HG03469 (cell line): ENCODE measurements around the gene POP4.
A peak's percentile ranks its signal among the peaks of the same experiment; 100 is the strongest.
"Not testable (repeated sequence)": the region's sequence is repeated elsewhere in the genome, so short reads cannot be mapped to it uniquely, and the experiment has no call there.

ENCODE experiments used
- ATAC-seq: cut with Tn5 transposase; IDR thresholded peaks from one replicate; pipeline ENCODE4 v1.9.1; 2021; ENCODE audit warnings: mild to moderate bottlenecking, moderate library complexity, moderate number of reproducible peaks; ENCODE audit not compliant: unreplicated experiment

POP4 gene

DNA sequence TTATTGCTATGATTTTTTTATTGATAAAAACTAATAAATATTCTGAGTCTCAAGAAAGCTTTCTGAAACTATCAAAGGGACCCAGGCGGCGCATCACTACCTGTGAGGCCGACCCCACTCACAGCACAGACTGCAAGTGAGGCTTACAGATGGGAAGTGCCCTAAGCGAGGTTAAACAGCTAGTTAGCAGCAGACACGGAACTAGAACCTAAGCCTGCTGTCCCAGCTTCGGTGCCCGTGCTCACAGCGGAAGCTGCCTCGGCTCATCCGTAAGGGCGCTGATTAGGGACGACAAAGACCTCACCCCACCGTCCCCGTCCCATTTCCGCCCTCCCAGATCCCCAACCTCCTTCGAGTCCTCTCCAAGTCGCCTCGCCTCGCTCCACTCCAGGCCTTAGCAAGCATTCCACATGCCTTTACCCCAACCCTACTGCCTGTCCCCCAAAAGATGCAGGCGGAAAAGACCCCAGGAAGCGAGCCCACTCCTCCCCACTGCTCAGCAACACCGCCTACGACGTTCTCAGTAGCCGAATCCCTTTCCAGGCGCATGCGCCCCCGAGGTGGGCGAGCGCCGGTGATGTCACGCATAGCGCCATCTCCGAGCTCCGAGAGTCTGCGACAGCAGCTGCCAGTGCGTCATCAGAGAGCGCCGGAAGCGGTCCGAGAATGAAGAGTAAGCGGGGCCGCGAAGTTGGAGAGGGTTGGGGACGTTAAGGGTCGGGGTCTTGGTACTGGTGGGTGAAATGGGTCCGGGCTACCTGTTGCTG, at the start of gene POP4:
TSS of gene POP4 (plus strand) at position 631 of the 767 bp plus-strand sequence. CDS start at position 667, 36 bp downstream.
- peak; percentile 42 for ATAC-seq

GRCh38 chr19:29559110-29559509, 47.0 kb upstream of the POP4 start:
- not testable (repeated sequence) for ATAC-seq

DNA sequence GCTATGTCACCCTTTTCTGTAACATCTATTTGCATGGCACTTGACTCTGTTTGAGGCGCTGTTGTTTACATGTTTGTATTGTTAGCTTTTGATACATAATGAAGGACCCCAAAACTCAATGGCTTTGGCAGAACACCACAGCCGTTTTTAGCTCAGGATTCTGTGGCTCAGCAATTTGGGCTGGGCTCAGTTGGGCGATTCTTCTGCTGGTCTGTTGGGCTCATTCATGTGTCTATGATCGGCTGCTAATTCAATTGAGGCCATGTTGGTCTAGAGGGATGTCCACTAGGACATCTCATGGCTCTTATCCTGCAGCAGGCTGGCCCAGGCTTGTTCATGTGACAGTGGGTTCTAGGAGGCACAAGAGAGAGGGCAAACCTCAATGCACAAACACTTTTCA, 46.3 kb upstream of the POP4 start:
- no peak for ATAC-seq

DNA sequence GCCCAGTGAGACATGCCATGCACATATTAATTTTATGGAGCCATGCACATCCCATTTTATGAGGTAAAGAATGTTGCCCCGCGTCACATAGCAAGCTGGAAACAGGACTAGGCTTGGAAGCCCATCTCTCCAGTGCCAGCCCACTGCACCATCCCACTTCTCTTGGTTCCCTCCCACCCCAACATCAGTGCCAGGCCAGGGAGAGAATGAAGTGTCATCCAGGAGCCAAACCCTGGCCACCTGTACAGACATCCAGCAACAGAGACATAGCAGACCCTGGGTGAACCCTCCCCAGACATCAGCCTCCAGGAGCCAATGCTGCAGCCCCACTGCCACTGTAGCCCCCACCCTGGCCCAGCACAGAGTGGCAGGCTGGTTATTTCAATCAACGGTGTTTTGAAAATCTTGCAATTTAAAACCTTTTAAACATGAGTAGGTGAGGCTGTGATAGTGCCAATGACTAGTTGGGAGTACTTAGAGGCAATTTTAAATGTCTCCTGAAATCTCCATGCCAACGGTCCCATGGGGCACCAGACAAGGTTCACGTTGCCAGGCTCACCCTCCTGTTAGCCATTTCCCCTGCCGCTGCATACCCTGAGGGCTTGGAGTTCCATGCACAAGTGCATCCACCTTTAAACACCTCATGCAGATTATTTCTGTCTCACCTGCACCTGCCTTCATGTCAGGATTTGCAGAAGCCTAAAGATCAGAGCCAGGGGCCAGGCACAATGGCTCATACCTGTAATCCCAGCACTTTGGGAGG, 45.6 kb upstream of the POP4 start:
- no peak for ATAC-seq

GRCh38 chr19:29561601-29562000, 44.5 kb upstream of the POP4 start:
- ATAC-seq, result no peak

DNA sequence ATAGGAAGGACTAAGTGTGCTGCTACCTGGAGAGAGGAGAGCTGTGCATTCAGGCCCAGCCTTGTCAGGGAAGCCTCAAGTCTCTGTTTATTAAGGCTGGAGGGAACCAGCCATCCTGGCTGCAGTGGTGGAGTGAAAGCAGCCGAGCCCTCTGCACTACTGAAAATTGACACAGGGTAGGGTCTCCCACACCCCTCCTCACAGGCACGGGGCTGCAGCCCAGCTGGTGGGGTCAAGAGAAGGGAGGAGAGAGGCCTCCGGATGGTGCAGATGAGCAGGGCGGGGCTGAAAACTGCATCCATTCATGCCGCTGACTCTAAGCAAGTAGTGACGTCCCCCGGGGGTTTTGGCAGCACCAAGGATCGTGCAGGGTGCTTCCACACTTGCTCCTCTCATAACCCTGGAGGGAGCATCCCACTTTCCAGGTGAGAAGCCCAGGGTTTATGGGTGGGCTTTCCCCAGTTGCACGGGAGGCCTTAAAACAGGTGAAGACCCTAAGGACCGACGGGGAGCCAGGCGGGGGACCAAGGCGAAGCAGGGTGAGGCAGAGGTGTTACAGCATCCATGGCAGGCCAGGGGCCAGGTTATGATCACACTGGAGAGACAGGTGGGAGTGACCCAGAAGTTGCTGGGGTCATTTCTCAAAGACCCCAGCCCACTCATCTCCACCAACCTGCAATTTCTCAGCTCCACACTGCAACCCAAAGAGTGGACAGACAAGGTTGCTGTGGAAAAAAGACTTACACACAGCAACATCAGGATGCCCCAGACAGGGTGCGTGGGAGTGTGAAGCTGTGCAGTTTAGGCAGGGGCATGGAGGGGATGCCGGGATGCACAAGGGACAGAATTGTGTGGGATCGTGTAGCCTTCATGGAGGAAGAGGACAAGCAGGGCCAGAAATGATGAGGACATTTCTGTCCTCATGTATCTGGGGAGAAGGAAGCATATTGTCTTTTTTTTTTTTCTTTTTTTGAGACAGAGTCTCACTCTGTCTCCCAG, 43.5 kb upstream of the POP4 start:
- no peak for ATAC-seq

DNA sequence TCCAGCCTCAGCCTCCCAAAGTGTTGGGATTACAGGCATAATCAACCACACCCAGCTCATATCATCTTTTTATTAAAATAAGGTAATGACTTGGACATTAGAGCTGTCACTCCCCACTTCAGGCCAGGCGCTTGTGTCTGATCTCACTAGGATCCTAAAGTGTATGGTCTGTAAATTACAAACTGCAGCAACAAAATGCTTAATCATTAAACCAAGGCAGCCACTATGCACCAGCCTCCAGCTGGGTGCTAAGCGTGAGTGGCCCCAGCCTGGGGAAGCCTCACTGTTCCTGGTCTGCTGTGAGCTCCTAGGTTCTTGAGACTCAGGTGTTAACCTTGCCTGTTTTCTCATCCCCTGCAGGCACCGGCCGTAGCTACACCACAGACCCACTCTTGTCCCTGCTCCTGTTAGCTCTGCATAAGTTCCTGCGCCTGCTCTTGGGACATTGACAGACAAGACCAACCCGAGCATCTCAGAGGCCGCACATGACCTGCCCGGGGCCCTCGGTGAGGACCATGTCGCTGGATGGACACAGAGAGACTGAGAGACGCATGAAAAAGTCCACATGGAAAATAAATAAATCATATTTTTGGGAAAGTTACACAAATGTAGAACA, 42.5 kb upstream of the POP4 start:
- no peak for ATAC-seq

- ATAC-seq, result no peak
Measured at GRCh38 chr19:29564574-29565005, 41.5 kb upstream of the POP4 start.

DNA sequence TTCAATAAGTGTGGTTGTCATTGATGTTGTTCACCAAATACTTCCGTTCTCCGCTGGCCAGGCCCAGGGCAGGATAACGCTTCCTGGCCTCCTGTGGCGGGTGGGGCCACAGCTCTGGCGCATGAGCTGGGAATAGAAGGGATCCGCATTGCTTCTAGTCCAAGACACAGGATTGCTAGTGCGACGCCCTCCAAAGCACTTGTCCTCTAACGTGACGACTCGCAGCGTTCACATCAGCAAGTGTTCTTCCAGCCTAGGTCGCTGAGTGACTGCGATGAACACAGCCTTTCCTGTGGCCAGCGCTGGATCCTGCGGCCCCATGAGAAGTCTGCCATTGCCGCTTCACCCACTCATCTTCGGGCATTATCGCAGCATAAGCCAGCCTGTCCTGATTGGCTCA, 40.9 kb upstream of the POP4 start:
- no peak for ATAC-seq

DNA sequence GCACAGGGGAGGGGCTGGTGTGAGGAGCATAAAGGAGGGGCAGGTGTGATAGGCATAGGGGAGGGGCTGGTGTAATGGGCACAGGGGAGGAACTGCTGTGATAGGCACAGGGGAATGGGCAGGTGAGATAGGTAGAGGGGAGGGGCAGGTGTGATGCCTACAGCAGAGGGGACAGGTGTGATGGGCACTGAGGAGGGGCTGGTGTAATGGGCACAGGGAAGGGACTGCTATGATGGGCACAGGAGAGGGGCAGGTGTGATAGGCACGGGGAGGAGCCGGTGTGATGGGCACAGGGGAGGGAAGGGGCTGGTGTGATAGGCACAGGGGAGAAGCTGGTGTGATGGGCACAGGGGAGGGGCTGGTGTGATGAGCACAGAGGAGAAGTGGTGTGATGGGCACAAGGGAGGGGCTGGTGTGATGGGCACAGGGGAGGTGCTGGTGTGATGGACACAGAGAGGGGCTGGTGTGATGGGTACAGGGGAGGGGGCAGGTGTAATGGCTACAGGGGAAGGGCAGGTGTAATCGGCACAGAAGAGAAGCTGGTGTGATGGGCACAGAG, 39.5 kb upstream of the POP4 start:
- no peak for ATAC-seq

DNA sequence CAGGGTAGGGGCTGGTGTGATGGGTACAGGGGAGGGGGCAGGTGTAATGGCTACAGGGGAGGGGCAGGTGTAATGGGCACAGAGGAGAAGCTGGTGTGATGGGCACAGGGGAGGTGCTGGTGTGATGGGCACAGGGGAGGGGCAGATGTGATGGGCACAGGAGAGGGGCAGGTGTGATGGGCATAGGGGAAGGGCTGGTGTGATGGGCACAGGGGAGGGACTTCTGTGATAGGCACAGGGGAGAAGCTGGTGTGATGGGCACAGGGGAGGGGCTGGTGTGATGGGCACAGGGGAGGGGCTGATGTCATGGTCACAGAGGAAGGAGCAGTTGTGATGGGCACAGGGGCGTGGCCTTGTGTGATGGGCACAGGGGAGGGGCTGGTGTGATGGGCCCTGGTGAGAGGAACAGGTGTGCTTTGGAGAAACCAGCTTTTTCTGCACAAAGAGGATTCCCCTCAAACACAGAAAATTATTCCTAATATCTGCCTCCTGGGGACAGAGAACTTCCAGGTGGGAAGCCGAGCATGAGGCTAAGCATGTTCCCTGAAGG, 38.6 kb upstream of the POP4 start:
- ATAC-seq, result no peak

DNA sequence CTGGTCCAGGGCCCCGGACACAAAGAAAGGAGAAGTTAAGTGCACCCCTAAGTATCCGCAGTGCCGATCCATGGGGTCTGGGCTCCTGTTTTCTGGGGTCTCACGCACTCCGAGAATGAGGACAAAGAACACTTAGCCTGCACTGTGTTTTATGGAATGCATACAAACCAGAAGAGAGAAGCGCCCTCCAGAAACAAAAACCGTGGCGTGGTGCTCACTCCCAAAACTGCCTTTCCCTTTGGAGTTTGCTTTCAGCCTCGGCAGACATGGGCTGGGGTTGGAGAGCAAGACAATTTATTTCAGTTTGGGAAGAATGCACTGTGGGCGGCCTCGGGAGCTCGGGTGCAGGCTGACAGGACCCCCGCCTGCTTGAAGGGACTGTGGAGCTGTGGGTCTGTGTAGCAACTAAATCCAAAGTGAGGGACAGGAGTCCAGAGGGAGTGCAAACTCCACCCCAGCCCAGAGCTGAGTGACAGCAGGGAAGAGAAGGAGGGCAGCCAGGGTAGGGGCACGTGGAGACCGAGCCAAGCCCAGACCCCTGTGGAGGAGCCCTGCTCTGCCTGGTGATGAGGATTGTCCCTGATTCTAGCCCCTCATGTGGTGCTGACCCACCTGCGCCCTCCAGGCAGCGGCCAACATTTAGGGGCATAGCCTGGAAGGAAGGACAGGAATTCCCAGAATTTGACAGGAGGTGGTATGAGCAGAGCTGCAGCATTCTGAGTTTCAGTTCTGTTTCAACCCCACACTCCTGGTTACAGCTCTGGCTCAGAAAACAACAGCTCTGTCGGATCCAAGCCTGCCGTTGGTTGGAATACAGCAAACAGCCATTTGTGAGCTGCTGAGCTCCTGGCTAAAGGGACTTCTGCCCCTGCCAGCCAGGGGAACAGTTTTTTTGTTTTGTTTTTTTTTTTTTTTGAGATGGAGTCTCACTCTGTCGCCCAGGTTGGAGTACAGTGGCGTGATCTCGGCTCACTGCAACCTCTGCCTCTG, 37.8 kb upstream of the POP4 start:
- no peak for ATAC-seq

DNA sequence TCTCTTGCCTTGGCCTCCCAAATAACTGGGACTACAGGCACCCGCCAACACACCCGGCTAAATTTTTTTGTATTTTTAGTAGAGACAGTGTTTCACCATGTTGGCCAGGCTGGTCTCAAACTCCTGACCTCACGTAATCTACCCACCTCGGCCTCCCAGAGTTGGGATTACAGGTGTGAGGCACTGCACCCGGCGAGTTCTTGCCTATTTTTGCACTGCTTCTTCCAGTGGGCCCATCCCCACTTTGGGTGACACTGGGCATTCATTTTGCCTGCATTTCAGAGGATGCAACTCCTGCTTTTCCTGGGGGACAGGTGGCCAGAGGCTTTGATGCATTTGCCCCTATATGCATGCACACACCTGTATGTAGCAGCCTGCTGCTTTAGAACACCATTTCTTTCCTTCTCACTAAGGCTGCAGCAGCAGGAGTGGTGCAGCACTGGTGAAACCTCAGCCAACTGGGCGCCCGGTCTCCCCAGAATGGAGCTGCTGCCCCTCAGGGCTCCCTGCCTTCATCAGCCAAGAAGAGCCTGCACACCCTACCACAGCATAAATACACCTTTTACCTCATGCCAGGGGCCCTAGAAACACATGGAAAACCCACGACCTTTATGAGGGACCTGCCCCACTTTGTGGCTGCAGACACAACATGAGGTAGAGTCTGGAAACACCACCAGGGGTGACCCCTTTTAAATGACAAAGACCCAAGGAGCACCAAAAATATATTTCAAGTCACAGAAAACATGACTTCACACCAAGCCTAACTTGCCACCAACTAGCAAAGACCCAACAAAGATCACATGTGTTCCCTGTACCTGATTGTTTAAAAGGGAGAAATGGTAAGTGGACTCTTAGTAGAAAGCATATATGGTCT, 36.8 kb upstream of the POP4 start:
- no peak for ATAC-seq

GRCh38 chr19:29571181-29571580, 34.9 kb upstream of the POP4 start:
- no peak for ATAC-seq

GRCh38 chr19:29573486-29573885, 32.6 kb upstream of the POP4 start:
- no peak for ATAC-seq

- no peak for ATAC-seq
Measured at GRCh38 chr19:29574510-29574909, 31.6 kb upstream of the POP4 start.

DNA sequence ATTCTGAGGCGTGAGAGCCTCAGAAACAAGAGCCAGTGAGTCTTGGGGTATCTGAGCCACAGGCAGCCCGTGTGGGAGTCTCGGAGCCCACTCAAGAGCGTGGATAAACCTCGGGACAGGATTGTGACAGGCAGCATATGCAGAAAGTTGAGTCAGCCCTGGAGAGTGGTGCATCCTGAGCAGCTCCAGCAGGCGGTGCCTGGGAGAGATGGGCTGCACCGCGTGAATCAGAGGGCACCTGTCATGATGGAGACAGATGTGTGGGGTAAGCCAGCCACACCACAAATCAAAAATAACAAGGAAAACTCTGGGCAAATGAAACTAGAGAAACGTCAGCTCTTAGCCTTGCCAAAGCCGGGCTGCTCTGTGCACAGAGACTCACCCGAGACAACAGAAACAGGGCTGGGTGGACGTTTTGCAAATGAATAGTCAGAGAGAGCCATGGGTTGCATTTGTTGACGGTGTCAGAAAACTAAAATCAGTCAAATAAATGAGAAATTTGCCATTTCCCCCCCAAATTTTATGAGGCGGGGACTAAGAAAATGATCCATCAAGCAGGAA, 30.0 kb upstream of the POP4 start:
- ATAC-seq, result no peak
